AG04450 (cell line): ENCODE data around the gene VPS13D. TPM values are rescaled to one million over a fixed set of nuclear protein-coding genes. Genes with fewer than 3 reads are reported as not detected.

Experiments
- CTCF ChIA-PET: fragments of 300-600, 350-600 bp; formaldehyde crosslinking; extraction: SDS; loops from one replicate; lab custom pipeline; 2022; ENCODE audit warnings: antibody characterized with exemption, inconsistent platforms; lab: Charles Lee
- POLR2A ChIA-PET: fragments of 350-600 bp; formaldehyde crosslinking; extraction: SDS; loops from one replicate; lab custom pipeline; 2021; ENCODE audit warnings: antibody characterized with exemption, inconsistent platforms; lab: Yijun Ruan, JAX
- DNase-seq: peaks from one replicate; pipeline ENCODE4 v3.0.0-alpha.2; 2011; ENCODE audit warnings: low read depth, low spot score
- H3K27ac ChIP-seq: one replicate; pipeline ENCODE4 v1.5.1; 2012; ENCODE audit warnings: low read depth, low read length, control low read depth
- H3K27me3 ChIP-seq: one replicate; pipeline ENCODE4 v1.6.0; 2012; ENCODE audit warnings: low read length; ENCODE audit not compliant: control insufficient read depth, insufficient read depth
- H3K4me3 ChIP-seq: 2 replicates; pipeline ENCODE4 v1.5.1; 2011; ENCODE audit warnings: mild to moderate bottlenecking, low read depth, low read length, control low read depth
- H3K9me3 ChIP-seq: 2 replicates; pipeline ENCODE4 v1.5.1; 2012; ENCODE audit warnings: low read length; ENCODE audit not compliant: control insufficient read depth, insufficient read depth
- polyA plus RNA-seq: library from polyadenylated mRNA; depleted of rRNA; stranded (reverse); fragments of >200 nt; gene quantifications from 2 replicates; pipeline ENCODE4 v1.2.3, GENCODE V29; 2011
- TF ChIP-seq, protein P1 (sequence below): IDR thresholded peaks from 2 replicates; pipeline ENCODE4 v1.5.1; 2011; ENCODE audit warnings: low read depth, low read length, control low read depth, inconsistent platforms

Gene VPS13D
- polyA plus RNA-seq, 1 experiment = 18.3 TPM

DNA sequence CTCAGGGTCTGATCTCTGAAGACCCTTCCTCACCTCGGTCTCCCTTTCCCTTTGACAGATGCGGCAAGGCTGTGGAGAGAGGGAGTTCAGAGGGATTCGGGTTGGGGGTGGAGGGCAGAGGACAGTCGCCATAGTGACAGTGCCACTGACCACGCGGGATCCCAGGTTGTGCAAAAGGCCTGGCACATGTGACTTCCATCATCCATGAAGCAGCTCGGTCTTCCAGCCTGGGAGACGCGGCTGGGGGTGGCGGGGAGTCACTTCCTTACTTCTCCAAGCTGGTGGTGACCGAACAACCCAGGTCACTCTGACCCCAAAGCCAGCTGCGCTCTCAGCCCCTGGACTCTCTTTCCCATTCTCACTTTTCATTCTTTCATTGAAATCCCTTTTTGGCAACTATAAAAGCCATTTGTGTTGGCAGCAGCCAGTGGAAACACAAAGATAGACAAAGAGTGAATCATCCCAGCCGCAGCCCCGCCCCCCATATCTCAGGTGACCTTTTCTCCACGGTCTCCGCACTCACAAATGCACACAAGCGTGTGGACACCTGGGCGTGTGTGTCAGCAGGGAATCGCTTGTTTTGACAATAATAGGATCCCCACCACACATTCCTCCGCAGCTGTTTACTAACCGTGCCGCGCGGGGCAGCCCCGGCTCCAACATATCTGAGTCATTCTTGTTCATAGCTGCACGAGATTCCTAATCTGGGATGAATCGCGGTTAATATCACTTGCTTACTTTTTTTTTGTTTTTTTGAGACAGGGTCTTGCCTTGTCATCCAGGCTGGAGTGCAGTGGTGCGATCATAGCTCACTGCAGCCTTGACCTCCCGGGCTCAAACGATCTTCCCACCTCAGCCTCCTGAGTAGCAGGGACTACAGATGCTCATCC, 319.9 kb downstream of the VPS13D start:
- H3K9me3 ChIP-seq = no peaks in the 10 kb centered on the region; the same call in 1 of the 2 replicates
- H3K4me3 ChIP-seq = peak overlapping the region; percentile 29; the same call in 1 of the 2 replicates
- peak overlapping the region; percentile 96 for H3K27ac ChIP-seq
- TF ChIP-seq, protein P1, sequence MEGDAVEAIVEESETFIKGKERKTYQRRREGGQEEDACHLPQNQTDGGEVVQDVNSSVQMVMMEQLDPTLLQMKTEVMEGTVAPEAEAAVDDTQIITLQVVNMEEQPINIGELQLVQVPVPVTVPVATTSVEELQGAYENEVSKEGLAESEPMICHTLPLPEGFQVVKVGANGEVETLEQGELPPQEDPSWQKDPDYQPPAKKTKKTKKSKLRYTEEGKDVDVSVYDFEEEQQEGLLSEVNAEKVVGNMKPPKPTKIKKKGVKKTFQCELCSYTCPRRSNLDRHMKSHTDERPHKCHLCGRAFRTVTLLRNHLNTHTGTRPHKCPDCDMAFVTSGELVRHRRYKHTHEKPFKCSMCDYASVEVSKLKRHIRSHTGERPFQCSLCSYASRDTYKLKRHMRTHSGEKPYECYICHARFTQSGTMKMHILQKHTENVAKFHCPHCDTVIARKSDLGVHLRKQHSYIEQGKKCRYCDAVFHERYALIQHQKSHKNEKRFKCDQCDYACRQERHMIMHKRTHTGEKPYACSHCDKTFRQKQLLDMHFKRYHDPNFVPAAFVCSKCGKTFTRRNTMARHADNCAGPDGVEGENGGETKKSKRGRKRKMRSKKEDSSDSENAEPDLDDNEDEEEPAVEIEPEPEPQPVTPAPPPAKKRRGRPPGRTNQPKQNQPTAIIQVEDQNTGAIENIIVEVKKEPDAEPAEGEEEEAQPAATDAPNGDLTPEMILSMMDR = no peak
- ChIA-PET CTCF (no interaction called here), POLR2A (interaction anchor here (1.1 to 1.5 kb wide), 4 partner anchors 9 to 95 kb away, joined by 3 to 11 read pairs (median 6); no protein-coding TSS in a partner anchor)
- peak; percentile 93 for DNase-seq
- no peaks in the 10 kb centered on the region for H3K27me3 ChIP-seq

GRCh38 chr1:12551584-12551983, 321.8 kb downstream of the VPS13D start:
- H3K27ac ChIP-seq = no peak overlapping the region
- no peak overlapping the region for H3K4me3 ChIP-seq
- no peaks in the 10 kb centered on the region; the same call in 1 of the 2 replicates for H3K9me3 ChIP-seq
- no peaks in the 10 kb centered on the region for H3K27me3 ChIP-seq
- POLR2A ChIA-PET = no interaction called here
- DNase-seq = no peak
- TF ChIP-seq, protein P1 = no peak
- CTCF ChIA-PET = no interaction called here

DNA sequence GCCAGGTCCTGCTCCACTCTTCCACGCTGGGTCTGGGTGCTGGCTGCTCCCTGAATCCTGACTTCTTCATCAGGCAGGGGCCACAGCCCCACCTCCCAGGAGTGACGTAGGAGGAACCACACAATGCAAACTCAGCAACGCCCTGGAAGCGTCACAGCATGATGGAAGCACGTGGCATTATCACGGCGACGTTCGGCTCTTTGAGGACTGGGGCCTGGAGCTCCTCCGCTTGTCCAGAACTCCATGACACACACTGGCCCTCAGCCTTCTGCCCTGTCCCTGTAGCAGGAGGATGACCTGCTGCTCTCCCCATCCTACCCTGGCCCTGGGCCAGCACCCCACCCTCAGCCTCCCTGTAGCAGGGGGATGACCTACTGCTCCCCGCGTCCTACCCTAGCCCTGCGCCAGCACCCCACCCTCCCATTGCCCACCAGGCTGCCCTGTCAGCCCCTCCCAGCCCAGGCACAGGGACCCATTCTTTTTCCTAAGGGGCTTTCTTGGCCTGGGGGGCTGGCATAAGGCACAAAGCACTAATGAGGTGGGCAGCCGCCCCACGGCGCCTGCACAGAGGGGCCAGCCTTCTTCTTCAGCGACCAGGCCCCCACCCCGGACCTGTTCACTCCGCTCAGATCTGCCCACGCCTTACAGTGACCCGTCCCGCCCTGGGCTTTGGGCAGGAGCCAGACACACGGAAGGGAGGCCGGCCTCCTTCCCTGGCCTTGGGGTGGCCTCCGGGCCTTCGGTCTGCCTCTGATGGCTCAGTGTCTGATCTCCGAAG, 322.5 kb downstream of the VPS13D start:
- ChIA-PET POLR2A (no interaction called here), CTCF (no interaction called here)
- no peak overlapping the region for H3K27ac ChIP-seq

DNA sequence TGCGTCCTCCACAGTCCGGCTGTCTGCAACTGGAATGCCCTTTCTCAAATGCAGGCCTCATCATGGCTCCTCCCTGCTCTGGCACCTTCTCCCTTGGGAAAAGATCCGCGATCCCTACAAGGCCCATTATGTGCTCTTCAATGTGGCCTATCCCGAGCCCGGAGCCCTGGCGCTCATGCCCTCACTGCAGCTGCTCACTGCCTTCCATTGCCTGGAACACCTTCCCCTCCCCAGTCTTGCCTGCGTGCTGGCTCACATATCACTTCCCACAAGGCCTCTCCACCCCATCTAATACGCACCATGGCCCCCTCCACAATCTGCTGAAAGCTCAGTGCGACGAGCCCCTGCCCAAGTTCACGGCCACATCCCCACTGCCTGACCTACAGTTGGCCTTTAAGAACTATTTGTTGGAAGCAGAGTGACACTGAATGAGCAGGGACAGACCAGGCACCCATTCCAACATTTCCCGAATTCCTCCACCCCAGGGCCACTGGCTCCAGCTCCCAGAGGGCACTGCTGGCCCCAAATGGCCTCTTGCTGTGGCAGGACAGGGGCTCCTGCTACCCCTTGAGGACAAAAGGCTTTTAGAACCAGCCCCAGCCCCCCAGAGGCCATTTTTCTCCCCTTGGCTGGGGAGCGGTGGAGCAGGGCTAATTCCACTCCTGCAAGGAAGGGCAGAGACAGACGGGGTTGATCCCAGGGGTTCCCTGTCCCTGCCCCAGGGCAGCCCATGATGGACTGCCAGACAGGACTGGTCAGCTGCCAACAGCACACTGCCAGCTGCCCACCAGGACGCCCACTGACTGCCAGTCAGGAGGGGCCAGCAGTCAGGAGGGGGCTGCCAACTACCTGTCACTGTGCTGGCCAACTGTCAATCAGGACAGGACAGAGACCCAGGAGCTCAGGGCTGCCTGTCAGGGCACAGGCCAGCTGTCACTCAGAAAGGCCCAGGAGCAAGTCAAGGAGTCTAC, 323.4 kb downstream of the VPS13D start:
- no peaks in the 10 kb centered on the region for H3K27me3 ChIP-seq
- no peak overlapping the region for H3K27ac ChIP-seq
- no peak overlapping the region for H3K4me3 ChIP-seq
- DNase-seq = no peak
- TF ChIP-seq, protein P1 = no peak
- H3K9me3 ChIP-seq = peaks cover 3% of the 10 kb centered on the region
- ChIA-PET POLR2A (no interaction called here), CTCF (no interaction called here)

More for the DNA sequence above, 322.5 kb downstream of the VPS13D start:
- H3K9me3 ChIP-seq = peaks cover 3% of the 10 kb centered on the region
- no peak for DNase-seq
- TF ChIP-seq, protein P1 = no peak
- no peak overlapping the region for H3K4me3 ChIP-seq
- no peaks in the 10 kb centered on the region for H3K27me3 ChIP-seq
